Inflammatory macrophage (primary cell): ENCODE measurements around the gene ARHGAP8.
A peak's percentile ranks its signal among the peaks of the same experiment; 100 is the strongest.

Source experiments
- DNase-seq, 2 donors: peaks; one replicate each; pipeline ENCODE4 v3.0.0-alpha.2; 2020 to 2022

The ARHGAP8 gene

GRCh38 chr22:44862981-44863860, 110.8 kb downstream of the ARHGAP8 start:
- DNase-seq, result no peak

DNA sequence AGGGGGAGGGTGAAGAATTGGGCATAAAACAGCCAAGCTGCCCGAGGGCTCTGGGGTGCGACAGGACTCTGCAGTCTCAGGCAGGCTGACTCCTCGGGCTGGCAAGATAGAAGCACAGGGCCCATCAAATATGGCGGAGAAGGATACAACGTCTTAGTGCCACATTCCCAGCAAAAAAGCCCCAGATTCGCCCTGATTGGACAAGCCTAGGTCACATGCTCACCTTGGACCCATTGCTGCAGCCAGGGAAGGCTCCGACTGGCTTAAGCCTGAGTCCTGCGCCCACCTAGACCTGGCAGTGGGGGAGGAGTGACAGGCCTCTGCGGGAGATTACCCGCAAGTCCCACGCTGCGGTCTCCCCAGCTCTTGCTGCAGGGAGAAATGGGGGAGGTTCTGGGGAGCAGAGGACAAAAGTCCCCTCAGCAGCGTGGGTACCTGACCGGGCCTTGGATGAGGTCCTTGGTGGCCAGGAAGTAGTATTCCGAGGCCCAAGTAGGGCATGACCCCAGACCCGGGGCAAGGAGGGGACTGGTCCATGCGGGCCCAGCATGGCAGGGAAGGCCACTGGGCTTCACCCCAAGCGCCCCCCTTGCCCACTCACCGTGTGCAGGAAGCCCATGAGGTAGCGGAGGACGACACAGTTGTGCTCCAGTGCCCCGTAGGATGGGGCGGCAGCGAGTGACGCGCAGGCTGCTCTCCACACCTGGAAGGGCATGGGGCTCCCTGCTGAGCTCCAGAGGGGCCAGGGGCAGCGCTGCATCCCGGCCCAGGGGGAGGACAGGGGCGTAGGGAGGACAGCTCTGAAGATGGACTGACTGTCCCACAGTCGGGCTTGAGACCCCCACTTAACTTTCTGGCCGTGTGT, 113.0 kb downstream of the ARHGAP8 start:
- DNase-seq, result no peak

GRCh38 chr22:44869196-44869595, 116.8 kb downstream of the ARHGAP8 start:
- DNase-seq, result no peak

DNA sequence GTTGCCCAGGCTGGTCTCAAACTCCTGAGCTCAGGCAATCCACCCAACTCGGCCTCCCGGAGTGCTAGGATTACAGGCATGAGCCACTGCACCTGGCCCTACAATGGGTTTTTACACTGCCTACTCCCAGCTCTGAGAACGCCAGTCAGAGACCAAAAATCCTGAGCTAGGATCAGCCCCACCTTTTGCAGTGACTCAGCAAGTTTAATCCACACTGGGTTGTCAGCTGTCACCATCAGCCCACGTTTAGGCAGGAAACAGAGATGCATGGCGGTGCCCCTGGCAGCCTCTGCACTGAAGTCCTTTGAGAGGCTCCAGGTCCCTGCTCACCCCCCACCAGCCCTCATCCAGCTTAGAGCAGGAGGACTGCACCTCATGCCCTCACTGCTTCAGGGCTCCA, 117.6 kb downstream of the ARHGAP8 start:
- peak in 1 of 2 donors; percentile 7 for DNase-seq

- no peak for DNase-seq
Observed at GRCh38 chr22:44871782-44872181, 119.4 kb downstream of the ARHGAP8 start.

GRCh38 chr22:44876921-44877320, 124.5 kb downstream of the ARHGAP8 start:
- DNase-seq, result no peak

GRCh38 chr22:44878483-44879300, 126.3 kb downstream of the ARHGAP8 start:
- DNase-seq, result no peak

GRCh38 chr22:44879301-44879680, 126.9 kb downstream of the ARHGAP8 start:
- no peak for DNase-seq

DNA sequence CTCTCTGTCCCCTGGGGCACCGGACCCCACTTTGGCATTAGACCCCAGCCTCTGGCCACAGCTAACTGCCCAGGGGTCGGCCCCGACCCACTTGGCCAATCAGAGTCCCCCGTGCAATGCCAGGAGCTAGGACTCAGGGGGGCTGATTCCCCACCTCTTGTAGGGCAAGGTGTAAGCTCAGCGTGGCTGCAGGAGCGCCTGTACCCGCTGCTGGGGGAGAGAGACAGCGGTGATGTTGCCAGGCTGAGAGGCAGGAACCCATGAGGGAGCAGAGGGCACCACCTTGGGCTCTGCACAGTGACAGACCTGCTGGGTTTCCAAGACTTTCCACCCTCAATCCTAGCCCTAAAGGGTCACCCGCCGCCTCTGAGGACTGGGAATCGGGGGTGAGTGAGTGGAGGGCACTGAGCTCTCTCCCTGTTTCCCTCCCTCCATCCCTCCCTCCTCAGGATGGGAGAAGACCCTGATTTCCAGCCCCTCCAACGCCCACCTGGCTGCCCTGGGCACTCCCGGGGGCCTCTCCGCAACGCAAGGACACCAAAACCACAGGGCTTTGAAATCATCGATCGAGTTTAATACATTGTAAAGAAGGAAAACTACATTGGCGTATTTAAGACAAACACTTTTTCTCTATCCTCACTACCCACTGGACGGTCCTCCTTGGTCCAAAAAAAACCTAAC, 128.4 kb downstream of the ARHGAP8 start:
- DNase-seq, result no peak

DNA sequence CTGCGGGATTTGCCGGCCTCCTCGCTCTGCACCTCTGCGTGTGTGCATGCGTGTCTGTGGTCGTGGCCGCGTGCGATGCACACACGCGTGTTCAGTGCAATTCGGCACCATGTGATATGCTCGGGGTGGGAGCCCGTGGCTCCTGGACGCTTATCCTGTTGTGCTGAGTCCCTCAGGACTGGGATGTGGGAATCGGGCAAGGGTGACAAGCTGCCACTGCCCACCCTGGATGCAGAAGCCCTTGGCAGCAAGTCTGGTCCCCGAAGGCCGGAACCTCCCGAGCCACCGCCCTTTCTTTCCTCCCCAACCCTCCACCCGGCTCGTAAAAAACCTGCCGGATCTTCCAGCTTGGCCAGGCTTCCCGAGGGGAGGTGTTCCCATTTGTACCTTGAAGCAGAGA, 129.2 kb downstream of the ARHGAP8 start:
- DNase-seq, result no peak

- no peak for DNase-seq
Observed at GRCh38 chr22:44882226-44882905, 130.0 kb downstream of the ARHGAP8 start.

DNA sequence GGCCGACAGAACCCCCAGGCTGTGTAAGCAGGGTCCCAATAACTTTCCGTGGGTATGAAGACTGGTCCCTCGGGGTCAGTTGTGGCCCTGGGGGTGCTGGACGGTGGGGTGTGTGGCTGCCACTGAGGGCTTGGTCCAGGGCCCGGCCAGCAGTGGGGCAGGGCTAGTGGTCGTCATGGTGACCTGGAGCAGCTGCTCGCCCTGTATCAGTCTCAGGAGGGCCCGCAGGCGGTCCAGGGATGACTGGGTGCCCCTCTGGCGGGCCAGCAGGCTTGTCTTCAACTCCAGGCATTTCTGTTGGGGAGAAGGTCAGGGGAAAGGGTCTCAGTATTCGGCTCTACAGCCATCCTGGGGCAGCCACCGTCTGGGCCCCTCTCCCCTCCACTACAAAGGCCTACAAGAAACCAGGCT, 130.6 kb downstream of the ARHGAP8 start:
- no peak for DNase-seq

GRCh38 chr22:44884562-44884961, 132.2 kb downstream of the ARHGAP8 start:
- DNase-seq, result no peak

DNA sequence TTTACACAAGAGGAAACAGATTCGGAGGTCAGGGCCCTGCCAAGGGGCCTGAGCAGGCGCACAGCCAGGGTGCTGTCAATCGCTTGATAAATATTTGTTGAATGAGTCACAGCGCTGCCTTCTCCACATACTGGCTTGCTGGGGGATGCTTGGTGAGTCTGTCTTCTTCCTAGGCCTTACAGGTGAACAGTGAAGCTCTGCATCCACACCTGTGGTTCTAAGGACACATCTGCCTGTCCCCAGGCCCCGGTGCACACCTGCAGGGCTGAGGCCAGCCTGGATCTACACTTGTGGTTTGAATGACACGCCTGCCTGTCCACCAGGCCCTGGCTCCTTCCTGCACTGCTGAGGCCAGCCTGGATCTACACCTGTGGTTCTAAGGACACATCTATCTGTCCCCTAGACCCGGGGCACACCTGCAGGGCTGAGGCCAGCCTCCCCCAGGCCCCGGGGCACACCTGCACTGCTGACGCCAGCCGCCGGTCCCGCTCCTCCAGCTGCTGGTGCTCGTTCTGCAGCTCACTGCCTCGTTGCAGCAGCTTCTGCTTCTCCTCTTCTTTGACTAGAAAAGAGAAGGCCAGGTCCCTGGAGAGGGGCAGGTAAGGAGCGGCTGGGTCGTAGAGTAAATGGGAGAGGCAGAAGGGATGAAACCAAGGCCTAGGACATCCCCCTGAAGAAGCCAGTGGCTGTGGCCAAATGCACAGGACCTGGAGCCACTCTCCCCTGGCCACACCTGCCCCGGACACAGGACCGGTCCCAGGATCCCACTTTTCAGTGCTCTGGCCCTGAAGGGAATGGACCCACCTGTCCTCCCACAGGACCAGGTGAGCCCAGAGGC, 132.8 kb downstream of the ARHGAP8 start:
- DNase-seq, result no peak

GRCh38 chr22:44885806-44886360, 133.5 kb downstream of the ARHGAP8 start:
- DNase-seq, result no peak

DNA sequence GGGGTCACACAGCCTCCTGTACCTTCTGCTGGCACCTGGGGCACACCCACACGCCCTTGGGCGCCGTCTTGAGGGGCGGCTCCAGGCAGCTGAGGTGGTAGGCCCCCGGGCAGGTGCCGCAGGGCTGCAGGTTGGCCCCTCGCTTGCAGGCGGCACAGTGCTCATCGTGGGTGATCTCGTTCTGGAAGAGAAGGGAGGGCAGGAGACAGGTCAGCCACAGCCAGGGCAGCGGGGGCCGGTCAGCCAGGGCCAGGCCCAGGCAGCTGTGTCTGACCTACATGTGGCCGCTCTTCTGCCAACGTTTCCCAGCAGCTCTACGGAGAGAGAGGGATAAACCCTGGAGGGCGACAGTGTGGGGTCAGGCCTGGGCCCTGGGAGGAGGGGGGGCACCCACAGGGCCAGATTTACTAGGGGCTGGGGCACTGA, 135.6 kb downstream of the ARHGAP8 start:
- DNase-seq, result no peak

GRCh38 chr22:44888491-44889254, 136.3 kb downstream of the ARHGAP8 start:
- DNase-seq, result no peak

GRCh38 chr22:44889255-44889878, 137.0 kb downstream of the ARHGAP8 start:
- no peak for DNase-seq
